NCI-H1092 (cell line): ENCODE data around the gene SH2D3C.

Experiments
- DNase-seq: peaks from one replicate; lab custom pipeline; 2025; lab: John Stamatoyannopoulos, UW

Gene SH2D3C, protein sequence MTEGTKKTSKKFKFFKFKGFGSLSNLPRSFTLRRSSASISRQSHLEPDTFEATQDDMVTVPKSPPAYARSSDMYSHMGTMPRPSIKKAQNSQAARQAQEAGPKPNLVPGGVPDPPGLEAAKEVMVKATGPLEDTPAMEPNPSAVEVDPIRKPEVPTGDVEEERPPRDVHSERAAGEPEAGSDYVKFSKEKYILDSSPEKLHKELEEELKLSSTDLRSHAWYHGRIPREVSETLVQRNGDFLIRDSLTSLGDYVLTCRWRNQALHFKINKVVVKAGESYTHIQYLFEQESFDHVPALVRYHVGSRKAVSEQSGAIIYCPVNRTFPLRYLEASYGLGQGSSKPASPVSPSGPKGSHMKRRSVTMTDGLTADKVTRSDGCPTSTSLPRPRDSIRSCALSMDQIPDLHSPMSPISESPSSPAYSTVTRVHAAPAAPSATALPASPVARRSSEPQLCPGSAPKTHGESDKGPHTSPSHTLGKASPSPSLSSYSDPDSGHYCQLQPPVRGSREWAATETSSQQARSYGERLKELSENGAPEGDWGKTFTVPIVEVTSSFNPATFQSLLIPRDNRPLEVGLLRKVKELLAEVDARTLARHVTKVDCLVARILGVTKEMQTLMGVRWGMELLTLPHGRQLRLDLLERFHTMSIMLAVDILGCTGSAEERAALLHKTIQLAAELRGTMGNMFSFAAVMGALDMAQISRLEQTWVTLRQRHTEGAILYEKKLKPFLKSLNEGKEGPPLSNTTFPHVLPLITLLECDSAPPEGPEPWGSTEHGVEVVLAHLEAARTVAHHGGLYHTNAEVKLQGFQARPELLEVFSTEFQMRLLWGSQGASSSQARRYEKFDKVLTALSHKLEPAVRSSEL

DNA sequence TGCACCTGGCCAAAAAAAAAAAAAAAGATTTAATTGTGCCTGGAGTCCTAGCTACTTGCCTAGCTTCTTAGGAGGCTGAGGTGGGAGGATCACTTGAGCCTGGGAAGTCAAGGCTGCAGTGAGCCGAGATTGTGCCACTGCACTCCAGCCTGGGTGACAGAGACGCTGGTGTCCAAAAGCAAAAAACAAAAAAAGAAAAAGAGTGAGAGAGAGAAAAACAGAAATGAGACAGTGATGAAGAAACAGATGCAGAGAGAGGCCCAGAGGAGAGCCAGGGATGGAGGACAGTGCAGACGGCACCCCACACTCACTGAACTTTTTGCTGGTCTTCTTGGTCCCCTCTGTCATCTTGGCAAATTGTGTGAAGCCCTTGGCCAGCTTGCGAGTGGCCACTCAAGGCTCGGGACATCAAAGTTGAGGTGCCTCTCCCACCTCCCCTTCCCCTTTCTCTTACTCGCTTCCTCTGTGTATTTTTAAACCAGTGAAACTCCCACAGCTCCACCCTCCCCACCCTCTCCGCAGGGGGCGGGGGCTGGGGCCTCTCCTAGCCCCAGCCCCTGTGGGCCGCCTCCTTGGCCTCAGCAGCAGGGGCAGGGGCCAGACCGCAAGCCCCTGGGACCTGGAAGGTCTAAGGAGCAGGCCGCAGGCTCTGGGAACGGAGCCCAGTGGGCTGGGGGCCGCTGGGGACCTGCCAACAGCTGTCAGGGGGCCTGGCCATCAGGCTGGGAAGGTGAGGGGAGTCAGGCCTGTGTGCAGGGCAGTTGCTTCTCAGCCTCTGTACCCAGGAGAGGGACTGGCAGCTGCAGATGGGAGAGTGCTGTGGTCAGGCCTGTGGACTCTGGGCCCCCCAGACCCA is at the start of gene SH2D3C:
TSS of gene SH2D3C (minus strand) at position 387 of the 856 bp plus-strand sequence. CDS start at position 348, 39 bp downstream.
- DNase-seq = no peak

DNA sequence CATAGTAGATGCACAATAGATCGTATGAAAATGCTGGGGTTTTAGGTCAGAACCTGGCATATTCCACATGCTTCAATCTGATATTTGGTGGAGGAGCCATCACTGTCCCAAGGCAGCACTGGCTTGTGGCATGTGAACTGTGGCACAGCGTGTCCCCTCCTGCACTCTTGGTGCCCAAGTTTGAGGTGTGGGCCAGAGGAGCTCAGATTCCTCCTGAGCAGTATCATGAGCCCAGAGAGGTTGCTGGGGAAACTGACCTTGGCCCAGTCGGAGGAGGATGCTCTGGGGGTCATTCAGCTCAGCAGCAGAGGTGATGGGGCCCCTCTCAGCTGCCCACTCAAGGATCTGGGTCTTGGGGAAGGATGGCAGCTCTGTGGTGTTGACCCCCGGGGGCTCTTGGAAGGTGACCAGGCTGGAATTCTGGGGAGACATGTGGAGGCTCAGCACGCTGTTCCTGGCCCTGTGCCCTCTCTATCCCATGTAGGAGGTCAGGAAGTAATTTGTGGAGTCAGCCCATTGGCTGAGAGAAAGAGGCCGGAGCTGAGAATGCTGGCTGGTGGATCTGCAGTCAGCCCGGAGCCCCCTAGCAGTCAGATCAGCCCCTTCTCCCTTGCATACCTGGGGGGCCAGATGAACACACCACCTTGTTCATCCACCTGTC is 47.9 kb upstream of the SH2D3C start:
- DNase-seq = no peak

DNA sequence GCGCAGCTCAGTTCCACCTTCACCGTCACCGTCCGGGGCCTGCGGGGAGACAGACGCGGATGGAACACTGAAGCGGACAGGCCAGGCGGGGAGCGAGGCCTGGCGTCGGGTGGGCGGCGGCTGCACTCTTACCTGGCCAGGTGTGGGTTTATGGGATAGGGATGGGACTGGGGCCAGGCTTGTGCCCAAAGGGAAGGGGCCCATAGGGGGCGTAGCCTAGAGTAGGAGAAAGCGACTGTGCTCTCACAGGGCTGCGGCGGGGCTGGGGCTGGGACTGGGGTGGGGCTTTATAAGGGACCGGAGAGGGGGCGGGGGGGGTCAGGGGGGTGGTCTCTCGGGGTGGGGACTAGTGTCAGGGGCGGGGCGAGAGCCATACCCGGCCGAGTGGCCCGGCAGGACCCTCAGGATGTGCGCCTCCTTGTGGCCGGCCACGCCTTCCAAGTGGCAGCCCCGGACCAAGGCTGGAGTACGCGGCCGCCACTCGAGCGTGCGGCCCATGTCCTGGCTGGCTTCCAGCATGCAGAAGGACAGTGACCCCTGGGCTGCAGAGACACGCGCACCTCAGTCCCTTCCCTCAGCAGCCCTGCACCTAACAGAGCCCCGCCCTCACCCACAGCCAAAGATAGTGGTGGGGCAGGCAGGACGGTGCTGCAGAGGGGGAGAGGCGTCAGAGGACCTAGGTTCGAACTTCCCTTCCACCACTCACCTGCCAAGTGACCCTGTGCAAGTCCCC is 47.0 kb upstream of the SH2D3C start:
- no peak for DNase-seq

DNA sequence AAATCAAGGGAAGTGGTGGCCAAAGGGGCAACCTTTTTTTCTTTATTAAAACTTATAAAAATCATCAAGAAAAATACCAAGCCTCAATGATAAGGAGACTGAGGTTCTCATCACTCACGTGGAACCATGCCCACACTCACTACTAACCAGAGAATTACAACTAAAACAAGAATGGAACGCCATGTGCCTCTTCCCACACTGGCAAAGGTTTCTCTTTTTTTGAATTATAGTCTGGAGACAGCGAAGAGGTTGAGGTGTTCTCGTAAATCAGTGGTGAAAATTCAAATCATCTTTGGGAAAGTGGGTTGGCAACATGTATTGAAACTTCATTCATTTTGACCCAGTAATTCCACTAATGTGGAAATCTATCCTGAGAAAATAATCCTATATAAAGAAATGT is 43.6 kb upstream of the SH2D3C start:
- DNase-seq = no peak

DNA sequence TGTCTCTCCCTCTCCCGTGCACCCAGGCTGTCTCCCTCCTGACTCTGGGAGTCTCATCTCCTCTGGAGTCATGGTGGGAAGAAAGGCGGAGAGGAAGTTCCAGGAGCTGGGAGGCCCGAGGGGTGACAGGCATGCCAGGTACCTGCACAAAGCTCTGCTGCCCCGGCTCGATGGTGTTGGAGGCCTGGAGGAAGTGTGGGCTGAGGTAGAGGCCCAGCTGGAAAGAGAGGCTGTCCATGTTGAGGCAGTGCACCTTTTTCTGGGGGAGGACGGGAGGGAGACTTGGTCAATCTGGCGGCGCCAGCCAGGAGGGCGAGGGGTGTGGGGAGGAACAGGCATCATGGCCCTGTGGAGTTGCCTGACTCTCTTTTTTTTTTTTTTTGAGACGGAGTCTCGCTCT is 40.1 kb upstream of the SH2D3C start:
- DNase-seq = no peak

DNA sequence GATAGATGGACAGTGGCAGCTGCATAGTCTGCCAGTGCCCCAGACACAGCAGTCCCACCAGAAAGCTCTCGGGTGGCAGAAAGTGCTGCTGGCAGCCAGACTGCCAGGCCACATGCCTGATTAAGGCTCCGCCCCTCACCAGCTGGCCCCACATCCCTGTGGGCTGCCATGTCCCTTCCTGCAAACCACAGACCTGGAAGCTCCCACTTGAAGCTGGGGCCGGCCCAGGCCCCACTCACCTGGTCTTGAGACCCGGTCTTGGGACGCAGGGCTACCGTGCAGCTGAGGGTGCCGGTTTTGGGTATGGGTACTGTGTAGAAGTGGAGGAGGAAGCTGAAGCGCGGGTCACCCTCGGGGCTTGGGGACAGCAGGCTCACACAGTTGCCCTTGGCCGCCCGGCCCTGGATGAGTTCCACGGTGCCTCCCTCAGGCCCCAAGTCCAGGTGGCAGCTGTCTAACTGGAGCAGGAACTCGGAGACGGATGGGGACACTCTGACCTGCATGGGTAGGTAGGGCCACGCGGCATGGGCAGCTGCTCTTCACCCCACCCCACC is 39.5 kb upstream of the SH2D3C start:
- DNase-seq = no peak

DNA sequence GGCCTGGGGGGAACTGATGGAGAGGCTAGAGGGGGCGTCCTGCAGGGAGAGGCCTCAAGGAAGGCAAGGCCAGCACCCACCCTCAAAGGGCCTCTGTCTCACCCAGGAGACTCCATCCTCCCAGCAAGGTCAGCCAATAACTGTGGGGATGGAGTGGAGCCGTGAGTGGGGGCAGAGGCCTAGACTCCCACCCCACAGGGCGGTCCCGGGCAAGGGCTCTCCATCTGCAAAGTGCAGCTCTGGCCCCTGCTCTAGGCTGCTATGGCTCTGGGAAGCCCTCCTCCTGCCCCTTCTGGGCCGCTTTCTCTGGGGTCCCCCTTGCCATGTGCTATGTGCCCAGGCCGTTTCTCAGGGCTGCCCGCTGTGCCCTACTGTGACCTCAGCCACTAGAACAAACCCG is 38.3 kb upstream of the SH2D3C start:
- no peak for DNase-seq

DNA sequence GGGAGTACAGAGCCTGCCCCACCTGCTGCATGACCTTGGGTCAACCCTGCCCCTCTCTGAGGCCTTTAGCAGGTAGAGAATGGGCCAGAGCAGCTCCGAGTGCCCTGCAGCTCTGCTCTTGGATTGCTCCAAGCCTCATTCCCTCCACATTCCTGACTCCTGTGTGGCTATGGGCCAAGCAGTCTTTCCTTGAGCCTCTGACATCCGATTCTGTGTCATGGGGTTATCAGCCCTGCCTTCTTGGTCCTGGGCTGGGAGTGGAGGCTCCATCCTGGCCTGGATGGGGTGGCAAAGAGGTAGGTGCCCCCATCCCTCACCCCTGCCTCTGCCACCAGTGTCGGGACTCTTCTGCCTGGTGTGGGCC is 37.9 kb upstream of the SH2D3C start:
- no peak for DNase-seq

DNA sequence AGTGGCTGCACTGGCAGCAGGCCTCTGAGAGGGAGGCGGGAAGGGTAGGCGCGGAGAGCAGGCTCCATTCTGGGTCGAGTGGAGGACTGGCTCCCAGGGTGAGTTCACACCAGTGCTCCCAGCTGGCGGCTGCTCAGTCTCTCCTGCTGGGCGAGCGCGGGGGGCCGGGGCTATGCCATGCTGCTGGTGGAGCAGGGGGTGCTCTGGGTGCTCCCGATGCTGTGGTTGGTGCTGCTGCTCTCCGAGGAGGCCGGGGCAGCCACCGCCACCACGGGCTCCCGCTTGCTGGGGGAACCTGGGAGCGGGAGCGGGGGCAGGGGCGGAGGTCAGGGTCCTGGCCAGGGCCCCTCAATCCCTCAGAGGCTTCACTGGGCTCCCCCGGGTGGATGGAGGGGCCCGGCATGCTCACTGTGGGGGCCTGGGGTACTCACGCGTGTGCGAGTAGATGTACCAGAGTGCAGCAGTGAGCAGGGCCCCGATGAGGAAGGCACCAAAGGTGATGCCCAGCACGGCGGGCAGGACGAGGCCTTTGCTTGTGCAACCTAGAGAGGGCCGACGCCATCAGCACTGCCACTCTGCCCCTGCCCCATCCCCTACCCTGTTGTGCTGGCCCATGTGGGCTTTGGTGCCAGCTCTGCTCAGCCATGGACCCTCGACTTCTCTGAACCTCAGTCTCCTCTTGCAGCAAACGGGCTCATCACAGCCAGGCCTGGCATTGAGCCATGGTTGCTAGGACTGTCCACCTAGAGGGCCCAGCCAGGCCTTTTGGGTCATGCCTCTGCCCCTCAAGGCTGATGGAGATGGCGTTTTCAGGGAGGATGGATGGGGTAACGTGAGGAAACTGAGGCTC is 37.3 kb upstream of the SH2D3C start:
- no peak for DNase-seq

DNA sequence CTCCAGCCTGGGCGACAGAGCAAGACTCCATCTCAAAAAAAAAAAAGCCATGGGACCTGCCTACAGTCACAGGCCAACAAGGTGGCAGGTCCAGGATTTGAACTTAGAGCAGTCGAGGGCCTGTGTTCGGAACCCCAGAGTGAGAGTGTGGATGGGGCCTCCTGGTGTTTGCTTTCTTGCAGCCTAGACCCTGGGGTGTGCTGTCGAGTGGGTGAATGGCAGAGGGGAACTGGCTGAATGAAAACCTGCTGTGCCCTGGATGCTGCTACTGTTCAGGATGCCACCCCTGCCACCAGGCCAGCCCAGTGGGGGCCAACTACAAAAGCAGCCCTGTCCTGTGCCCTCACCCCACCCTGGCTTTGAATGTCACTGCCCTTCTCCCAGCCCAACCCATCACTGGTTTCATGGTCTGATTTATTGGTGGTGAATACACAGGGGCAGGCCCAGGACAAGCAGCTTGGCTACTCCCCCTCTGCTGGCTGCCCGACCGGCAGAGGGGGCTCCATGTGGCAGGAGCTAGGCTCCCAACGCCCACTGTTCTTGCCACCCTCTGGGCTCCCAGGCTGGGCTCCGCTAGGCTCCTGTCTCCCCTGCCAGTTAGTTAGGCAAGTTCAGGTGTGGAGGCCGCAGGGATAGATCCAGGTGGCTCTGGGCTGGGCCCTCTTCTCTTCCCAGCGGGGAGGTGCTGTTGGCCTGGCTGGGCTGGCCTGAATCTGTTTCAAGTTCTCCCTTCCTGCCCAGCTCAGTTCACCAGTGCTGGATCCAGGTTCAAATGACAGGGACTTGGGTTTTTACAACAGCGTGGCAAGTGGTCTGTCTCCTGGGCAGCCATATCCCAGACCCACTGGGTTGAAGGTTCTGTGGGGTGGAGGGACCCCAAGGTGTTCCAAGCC is 36.4 kb upstream of the SH2D3C start:
- DNase-seq = no peak

DNA sequence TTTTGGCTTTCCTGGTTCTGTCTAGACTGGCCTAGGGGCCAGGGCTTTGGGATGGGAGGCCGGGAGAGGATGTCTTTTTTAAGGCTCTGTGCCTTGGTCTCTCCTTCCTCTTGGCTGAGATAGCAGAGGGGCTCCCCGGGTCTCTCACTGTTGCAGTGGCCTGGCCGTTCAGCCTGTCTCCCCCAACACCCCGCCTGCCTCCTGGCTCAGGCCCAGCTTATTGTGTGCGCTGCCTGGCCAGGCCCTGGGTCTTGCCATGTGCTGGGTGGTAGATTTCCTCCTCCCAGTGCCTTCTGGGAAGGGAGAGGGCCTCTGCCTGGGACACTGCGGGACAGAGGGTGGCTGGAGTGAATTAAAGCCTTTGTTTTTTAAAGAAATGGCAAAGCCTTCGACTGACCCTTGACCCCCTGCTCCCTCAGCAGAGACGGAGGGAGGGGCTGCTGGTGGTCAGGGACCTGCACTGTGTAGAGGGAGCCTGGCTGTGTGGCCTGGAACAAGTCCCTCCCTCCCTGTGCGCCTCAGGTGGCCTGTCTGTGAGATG is 35.3 kb upstream of the SH2D3C start:
- DNase-seq = no peak

DNA sequence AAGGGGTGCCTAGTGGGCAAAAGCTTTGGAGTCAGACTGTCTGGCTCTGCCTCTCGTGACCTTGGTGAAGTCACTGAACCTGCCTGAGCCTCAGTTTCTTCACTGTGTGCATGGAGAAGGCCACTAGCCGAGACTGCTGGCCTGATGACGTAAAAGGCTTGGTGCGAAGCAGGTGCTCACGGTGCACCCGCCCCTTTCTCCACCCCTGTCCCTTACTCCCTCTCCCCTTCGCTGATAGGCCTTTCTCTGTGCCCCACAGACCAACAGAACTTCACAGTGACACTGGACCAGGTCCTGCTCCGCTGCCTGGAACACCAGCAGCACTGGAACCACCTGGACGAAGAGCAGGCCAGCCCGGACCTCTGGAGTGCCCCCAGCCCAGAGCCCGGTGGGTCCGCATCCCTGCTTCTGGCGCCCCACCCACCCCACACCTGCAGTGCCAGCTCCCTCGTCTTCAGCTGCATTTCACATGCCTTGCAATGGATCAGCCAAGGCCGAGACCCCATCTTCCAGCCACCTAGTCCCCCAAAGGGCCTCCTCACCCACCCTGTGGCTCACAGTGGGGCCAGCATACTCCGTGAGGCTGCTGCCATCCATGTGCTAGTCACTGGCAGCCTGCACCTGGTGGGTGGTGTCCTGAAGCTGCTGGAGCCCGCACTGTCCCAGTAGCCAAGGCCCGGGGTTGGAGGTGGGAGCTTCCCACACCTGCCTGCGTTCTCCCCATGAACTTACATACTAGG is 34.6 kb upstream of the SH2D3C start:
- DNase-seq = no peak

DNA sequence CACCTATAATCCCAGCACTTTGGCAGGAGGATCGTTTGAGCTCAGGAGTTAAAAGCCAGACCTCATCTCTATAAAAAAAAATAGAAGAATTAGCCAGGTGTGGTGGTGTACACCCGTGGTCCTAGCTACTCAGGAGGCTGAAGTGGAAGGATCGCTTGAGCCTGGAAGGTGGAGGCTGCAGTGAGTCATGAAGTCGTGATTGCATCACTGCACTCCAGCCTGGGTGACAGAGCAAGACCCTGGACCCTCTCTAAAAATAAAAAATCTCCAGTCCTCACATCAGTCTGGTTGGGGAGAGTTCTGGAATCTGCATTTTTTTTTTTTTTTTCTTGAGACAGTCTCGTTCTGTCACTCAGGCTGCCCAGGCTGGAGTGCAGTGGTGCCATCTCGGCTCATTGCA is 33.5 kb upstream of the SH2D3C start:
- no peak for DNase-seq

DNA sequence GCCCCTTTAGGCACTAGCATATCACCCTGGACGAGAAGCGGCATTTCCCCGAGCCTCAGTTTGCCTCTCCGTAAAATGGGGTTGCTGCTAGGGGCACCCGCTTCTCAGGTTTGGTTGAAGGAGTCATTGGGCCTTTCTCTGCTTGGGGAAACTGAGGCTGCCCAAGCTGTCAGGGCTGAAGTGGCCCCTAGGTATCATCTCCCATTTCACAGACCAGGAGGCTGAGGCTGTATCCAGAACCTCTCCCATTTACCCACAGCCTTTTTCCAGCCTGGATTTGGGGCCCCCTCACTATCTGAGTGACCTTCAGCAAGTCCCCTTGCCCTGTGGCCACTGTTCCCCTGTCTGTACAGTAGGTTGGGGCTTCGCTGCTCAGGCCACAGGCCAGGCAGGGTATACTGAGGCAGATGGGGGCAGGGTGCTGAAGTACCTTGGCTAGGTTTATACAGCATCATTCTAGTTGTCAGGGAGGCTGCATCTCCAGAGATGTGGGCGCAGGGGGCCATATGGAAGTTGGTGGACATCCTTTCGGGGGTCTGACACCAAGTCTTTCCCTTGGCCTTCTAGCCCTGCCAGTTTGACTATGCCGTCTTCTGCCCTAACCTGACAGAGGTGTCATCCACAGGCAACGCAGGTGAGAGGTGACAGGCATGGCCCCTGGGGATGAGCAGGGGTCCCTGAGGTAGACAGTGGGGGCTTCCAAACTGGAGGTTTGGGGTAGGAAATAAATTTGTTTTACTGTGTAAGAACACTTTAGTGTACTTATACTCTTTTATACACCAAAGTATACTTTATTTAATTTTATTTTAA is 32.1 kb upstream of the SH2D3C start:
- DNase-seq = no peak

DNA sequence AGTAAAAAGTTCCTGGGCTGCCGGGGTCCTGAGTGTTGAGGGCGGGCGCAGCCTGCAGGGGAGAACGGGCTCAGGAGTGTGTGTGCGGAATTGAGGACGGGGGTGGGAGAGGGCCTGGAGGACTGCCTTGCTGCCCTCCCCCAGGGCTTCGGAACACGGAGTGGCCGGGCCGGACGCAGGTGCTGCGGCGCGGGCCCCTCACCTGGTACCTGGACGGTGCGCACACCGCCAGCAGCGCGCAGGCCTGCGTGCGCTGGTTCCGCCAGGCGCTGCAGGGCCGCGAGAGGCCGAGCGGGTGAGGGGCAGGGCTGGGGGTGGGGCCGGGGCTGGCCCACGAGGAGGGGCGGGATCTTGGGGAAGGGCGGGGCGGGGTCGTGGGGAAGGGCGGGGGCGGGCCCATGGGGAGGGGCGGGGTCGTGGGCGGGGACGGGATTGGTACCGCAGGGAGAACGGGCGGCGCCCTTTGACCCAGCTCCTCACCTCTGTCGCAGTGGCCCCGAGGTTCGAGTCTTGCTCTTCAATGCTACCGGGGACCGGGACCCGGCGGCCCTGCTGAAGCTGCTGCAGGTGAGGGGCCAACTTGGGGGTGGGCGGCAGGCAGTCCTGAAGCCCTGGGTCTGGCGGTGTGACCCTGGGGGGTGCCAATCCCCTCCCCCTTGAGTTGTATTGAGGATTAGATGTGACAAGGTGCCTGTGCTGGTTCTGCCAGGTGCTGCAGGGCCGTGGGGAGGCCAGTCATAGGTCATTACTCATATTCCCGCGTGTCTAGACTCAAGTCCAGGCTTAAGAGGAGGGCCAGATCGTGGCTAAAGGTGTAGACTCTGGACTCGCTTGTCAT is 31.3 kb upstream of the SH2D3C start:
- DNase-seq = no peak

DNA sequence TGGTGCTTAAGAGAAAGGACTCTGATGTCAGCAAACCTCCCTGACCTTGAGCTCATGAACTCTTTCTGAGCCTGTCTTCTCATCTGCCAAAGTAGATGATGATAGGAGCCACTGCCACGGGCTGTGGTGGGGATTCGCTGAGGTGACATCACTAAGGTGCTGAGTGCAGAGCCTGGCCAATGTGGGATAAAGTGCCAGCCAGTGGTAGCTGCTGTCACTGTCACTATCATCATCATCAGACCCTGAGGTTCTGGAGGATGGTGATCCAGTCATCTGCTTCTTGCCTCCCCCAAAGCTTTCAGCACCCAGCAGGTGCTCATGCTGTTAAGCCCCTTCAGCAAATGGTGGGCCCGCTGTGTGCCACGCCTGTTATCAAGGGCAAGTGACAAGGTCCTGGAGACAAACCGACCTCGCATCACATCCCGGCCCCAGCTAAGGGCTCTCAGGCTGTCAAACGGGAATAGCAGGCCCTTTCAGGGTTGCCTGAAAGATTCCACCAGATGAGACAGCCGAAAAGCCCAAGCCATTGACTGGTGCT is 30.6 kb upstream of the SH2D3C start:
- no peak for DNase-seq
